ENCODE data around the gene POLR2E. TPM values are rescaled to one million over a fixed set of nuclear protein-coding genes. Genes with fewer than 3 reads are reported as not detected.

Gene POLR2E
- polyA plus RNA-seq, 1 donor (not counting 4 experiments of a cell fraction or from before 2014, with no cell fraction given): 178 TPM

GRCh38 chr19:1085053-1085658 lies 10.0 kb downstream of the POLR2E start:
- Histone ChIP-seq H3K4me3 (ENCODE audit: control insufficient read depth in 2 of 3, extremely low read depth in 1 of 3, insufficient read depth in 2 of 3, low read depth in 1 of 3, low read length in 3 of 3) (no peak overlapping the region), H3K79me2 (ENCODE audit: control insufficient read depth, insufficient read depth, low read length) (no peaks in the 10 kb centered on the region), H3K4me1 (ENCODE audit: control insufficient read depth, extremely low read depth, insufficient read depth, low read length) (peaks cover 4% of the 10 kb centered on the region), H3K36me3 (ENCODE audit: control insufficient read depth in 2 of 2, extremely low read depth in 1 of 2, insufficient read depth in 2 of 2, low read length in 2 of 2) (peaks cover 20 to 21% of the 10 kb centered on the region in 2 experiments), H3K27me3 (ENCODE audit: control insufficient read depth, extremely low read depth, insufficient read depth, low read length) (no peaks in the 10 kb centered on the region), H3K9me3 (ENCODE audit: control insufficient read depth, low read depth, low read length) (no peaks in the 10 kb centered on the region), H3K9me1 (ENCODE audit: control insufficient read depth, extremely low read depth, insufficient read depth, low read length) (no peaks in the 10 kb centered on the region), H3K9ac (ENCODE audit: control insufficient read depth, extremely low read depth, insufficient read depth, low read length) (no peak overlapping the region), H3K27ac (ENCODE audit: control insufficient read depth, insufficient read depth, low read length) (no peak overlapping the region), H2AFZ (ENCODE audit: control insufficient read depth, low read length) (no peak overlapping the region), H4K20me1 (ENCODE audit: control insufficient read depth, extremely low read depth, insufficient read depth, low read length) (no peaks in the 10 kb centered on the region), H3K4me2 (ENCODE audit: control insufficient read depth, extremely low read depth, insufficient read depth, low read depth, low read length) (no peak overlapping the region)
- TF ChIP-seq EZH2 (IDR thresholded peaks at IDR 0.05; ENCODE audit: low read length): no peak
- TF ChIP-seq CTCF (optimal IDR thresholded peaks at IDR 0.05 in 1 of 3, IDR thresholded peaks at IDR 0.05 in 1 of 3, conservative IDR thresholded peaks at IDR 0.05 in 1 of 3; ENCODE audit: extremely low read depth in 1 of 3, insufficient read depth in 2 of 3, low read length in 3 of 3): no peak
- dilution Hi-C loops (cut with MboI; ENCODE audit: extremely low pct_ligation_motif_present, low sequenced_read_pairs): no loop called here
- no peak for DNase-seq (ENCODE audit: low read depth, low spot score)
- FAIRE-seq: no peak

GRCh38 chr19:1084024-1084868 lies 10.9 kb downstream of the POLR2E start:
- no peak for TF ChIP-seq CTCF (optimal IDR thresholded peaks at IDR 0.05 in 1 of 3, IDR thresholded peaks at IDR 0.05 in 1 of 3, conservative IDR thresholded peaks at IDR 0.05 in 1 of 3; ENCODE audit: extremely low read depth in 1 of 3, insufficient read depth in 2 of 3, low read length in 3 of 3)
- no peak for TF ChIP-seq EZH2 (IDR thresholded peaks at IDR 0.05; ENCODE audit: low read length)
- FAIRE-seq: no peak
- Histone ChIP-seq H3K4me1 (ENCODE audit: control insufficient read depth, extremely low read depth, insufficient read depth, low read length) (peaks cover 4% of the 10 kb centered on the region), H3K4me2 (ENCODE audit: control insufficient read depth, extremely low read depth, insufficient read depth, low read depth, low read length) (no peak overlapping the region), H2AFZ (ENCODE audit: control insufficient read depth, low read length) (no peak overlapping the region), H3K9ac (ENCODE audit: control insufficient read depth, extremely low read depth, insufficient read depth, low read length) (no peak overlapping the region), H3K27ac (ENCODE audit: control insufficient read depth, insufficient read depth, low read length) (no peak overlapping the region), H3K4me3 (ENCODE audit: control insufficient read depth in 2 of 3, extremely low read depth in 1 of 3, insufficient read depth in 2 of 3, low read depth in 1 of 3, low read length in 3 of 3) (no peak overlapping the region), H3K36me3 (ENCODE audit: control insufficient read depth in 2 of 2, extremely low read depth in 1 of 2, insufficient read depth in 2 of 2, low read length in 2 of 2) (peaks cover 18% of the 10 kb centered on the region in 2 experiments), H3K79me2 (ENCODE audit: control insufficient read depth, insufficient read depth, low read length) (no peaks in the 10 kb centered on the region), H3K27me3 (ENCODE audit: control insufficient read depth, extremely low read depth, insufficient read depth, low read length) (no peaks in the 10 kb centered on the region), H4K20me1 (ENCODE audit: control insufficient read depth, extremely low read depth, insufficient read depth, low read length) (no peaks in the 10 kb centered on the region), H3K9me1 (ENCODE audit: control insufficient read depth, extremely low read depth, insufficient read depth, low read length) (no peaks in the 10 kb centered on the region), H3K9me3 (ENCODE audit: control insufficient read depth, low read depth, low read length) (no peaks in the 10 kb centered on the region)
- dilution Hi-C loops (cut with MboI; ENCODE audit: extremely low pct_ligation_motif_present, low sequenced_read_pairs): no loop called here
- no peak for DNase-seq (ENCODE audit: low read depth, low spot score)
